NCI-H128 (cell line): ENCODE measurements around the gene CNIH1.
"Not testable (repeated sequence)": the region's sequence is repeated elsewhere in the genome, so short reads cannot be mapped to it uniquely, and the experiment has no call there.

Experiments used
- DNase-seq: peaks from one replicate; lab custom pipeline; 2025; ENCODE audit not compliant: unreplicated experiment; lab: John Stamatoyannopoulos, UW

Gene CNIH1

GRCh38 chr14:54428527-54428926, 12.6 kb downstream of the CNIH1 start:
- DNase-seq, result no peak

- no peak for DNase-seq
Observed at GRCh38 chr14:54427871-54428270, 13.3 kb downstream of the CNIH1 start.

- no peak for DNase-seq
Observed at GRCh38 chr14:54425537-54426274, 15.5 kb downstream of the CNIH1 start.

GRCh38 chr14:54425068-54425467, 16.1 kb downstream of the CNIH1 start:
- DNase-seq, result no peak

- no peak for DNase-seq
Observed at GRCh38 chr14:54424479-54424901, 16.7 kb downstream of the CNIH1 start.

GRCh38 chr14:54423991-54424390, 17.2 kb downstream of the CNIH1 start:
- no peak for DNase-seq

GRCh38 chr14:54420478-54421142, 20.6 kb downstream of the CNIH1 start:
- no peak for DNase-seq

- DNase-seq, result no peak
Observed at GRCh38 chr14:54411371-54411770, 29.8 kb downstream of the CNIH1 start.

- DNase-seq, result no peak
Observed at GRCh38 chr14:54410215-54410614, 31.0 kb downstream of the CNIH1 start.

- DNase-seq, result not testable (repeated sequence)
Observed at GRCh38 chr14:54403401-54404005, 37.7 kb downstream of the CNIH1 start.

GRCh38 chr14:54399560-54399959, 41.6 kb downstream of the CNIH1 start:
- no peak for DNase-seq

GRCh38 chr14:54396493-54397335, 44.5 kb downstream of the CNIH1 start, which contains the start of gene CDKN3:
TSS of gene CDKN3 (plus strand) at chr14:54397007. CDS start at chr14:54397069, 62 bp downstream.
- peak; percentile 90 for DNase-seq

- DNase-seq, result no peak
Observed at GRCh38 chr14:54396183-54396492, 45.0 kb downstream of the CNIH1 start.

GRCh38 chr14:54395716-54396115, 45.5 kb downstream of the CNIH1 start:
- DNase-seq, result no peak

GRCh38 chr14:54395284-54395683, 45.9 kb downstream of the CNIH1 start:
- no peak for DNase-seq

- no peak for DNase-seq
Observed at GRCh38 chr14:54394596-54394995, 46.6 kb downstream of the CNIH1 start.

GRCh38 chr14:54392986-54393884, 47.9 kb downstream of the CNIH1 start:
- not testable (repeated sequence) for DNase-seq

- no peak for DNase-seq
Observed at GRCh38 chr14:54392131-54392859, 48.9 kb downstream of the CNIH1 start.

- DNase-seq, result no peak
Observed at GRCh38 chr14:54387328-54387727, 53.8 kb downstream of the CNIH1 start.

- no peak for DNase-seq
Observed at GRCh38 chr14:54385556-54385955, 55.6 kb downstream of the CNIH1 start.
